ENCODE results near the gene SLC36A1.

DNA sequence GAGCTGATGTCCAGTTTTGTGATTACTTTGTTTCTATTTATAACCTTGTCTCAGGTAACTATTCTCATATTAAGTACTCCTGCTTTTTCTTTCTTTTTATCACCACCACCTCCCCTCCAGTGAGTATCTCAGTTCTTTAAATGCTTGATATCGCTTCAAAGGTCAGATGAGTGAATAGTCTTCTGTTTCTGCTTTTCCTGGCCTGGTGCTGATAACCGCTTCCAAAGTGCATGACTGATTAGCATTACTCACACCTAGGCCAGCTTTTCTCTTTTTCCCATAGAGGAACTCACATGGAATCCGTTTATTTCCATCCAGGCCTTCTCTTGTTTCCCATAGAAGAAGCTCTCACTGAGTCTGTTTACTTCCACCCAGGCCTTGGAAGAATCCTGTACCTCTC lies 3.2 kb downstream of the SLC36A1 start:
- TF ChIP-seq, protein P1, sequence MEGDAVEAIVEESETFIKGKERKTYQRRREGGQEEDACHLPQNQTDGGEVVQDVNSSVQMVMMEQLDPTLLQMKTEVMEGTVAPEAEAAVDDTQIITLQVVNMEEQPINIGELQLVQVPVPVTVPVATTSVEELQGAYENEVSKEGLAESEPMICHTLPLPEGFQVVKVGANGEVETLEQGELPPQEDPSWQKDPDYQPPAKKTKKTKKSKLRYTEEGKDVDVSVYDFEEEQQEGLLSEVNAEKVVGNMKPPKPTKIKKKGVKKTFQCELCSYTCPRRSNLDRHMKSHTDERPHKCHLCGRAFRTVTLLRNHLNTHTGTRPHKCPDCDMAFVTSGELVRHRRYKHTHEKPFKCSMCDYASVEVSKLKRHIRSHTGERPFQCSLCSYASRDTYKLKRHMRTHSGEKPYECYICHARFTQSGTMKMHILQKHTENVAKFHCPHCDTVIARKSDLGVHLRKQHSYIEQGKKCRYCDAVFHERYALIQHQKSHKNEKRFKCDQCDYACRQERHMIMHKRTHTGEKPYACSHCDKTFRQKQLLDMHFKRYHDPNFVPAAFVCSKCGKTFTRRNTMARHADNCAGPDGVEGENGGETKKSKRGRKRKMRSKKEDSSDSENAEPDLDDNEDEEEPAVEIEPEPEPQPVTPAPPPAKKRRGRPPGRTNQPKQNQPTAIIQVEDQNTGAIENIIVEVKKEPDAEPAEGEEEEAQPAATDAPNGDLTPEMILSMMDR (IDR thresholded peaks at IDR 0.05), result no peak
- TF ChIP-seq, protein P2, sequence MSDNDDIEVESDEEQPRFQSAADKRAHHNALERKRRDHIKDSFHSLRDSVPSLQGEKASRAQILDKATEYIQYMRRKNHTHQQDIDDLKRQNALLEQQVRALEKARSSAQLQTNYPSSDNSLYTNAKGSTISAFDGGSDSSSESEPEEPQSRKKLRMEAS (IDR thresholded peaks at IDR 0.05; ENCODE audit: low read depth), result no peak
- TF ChIP-seq EP300 (IDR thresholded peaks at IDR 0.05; ENCODE audit: borderline replicate concordance in 1 of 2, low read depth in 1 of 2, low read length in 1 of 2) (no peak), ELF1 (IDR thresholded peaks at IDR 0.05) (no peak), EZH2phosphoT487 (IDR thresholded peaks at IDR 0.05; ENCODE audit: borderline replicate concordance, low read depth) (no peak), CHD2 (IDR thresholded peaks at IDR 0.05; ENCODE audit: low read length, partially characterized antibody) (no peak), RFX5 (IDR thresholded peaks at IDR 0.05; ENCODE audit: low read length) (no peak), YY1 (IDR thresholded peaks at IDR 0.05; ENCODE audit: low read depth) (no peak), POLR2AphosphoS5 (IDR thresholded peaks at IDR 0.05; ENCODE audit: low read depth, low read length) (no peak), TAF1 (IDR thresholded peaks at IDR 0.05; ENCODE audit: borderline replicate concordance, low read depth, low read length) (no peak)
- TF ChIP-seq, protein P3, sequence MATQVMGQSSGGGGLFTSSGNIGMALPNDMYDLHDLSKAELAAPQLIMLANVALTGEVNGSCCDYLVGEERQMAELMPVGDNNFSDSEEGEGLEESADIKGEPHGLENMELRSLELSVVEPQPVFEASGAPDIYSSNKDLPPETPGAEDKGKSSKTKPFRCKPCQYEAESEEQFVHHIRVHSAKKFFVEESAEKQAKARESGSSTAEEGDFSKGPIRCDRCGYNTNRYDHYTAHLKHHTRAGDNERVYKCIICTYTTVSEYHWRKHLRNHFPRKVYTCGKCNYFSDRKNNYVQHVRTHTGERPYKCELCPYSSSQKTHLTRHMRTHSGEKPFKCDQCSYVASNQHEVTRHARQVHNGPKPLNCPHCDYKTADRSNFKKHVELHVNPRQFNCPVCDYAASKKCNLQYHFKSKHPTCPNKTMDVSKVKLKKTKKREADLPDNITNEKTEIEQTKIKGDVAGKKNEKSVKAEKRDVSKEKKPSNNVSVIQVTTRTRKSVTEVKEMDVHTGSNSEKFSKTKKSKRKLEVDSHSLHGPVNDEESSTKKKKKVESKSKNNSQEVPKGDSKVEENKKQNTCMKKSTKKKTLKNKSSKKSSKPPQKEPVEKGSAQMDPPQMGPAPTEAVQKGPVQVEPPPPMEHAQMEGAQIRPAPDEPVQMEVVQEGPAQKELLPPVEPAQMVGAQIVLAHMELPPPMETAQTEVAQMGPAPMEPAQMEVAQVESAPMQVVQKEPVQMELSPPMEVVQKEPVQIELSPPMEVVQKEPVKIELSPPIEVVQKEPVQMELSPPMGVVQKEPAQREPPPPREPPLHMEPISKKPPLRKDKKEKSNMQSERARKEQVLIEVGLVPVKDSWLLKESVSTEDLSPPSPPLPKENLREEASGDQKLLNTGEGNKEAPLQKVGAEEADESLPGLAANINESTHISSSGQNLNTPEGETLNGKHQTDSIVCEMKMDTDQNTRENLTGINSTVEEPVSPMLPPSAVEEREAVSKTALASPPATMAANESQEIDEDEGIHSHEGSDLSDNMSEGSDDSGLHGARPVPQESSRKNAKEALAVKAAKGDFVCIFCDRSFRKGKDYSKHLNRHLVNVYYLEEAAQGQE (IDR thresholded peaks at IDR 0.05; ENCODE audit: low read depth, low read length), result no peak
- TF ChIP-seq, protein P4, sequence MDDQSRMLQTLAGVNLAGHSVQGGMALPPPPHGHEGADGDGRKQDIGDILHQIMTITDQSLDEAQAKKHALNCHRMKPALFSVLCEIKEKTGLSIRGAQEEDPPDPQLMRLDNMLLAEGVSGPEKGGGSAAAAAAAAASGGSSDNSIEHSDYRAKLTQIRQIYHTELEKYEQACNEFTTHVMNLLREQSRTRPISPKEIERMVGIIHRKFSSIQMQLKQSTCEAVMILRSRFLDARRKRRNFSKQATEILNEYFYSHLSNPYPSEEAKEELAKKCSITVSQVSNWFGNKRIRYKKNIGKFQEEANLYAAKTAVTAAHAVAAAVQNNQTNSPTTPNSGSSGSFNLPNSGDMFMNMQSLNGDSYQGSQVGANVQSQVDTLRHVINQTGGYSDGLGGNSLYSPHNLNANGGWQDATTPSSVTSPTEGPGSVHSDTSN (IDR thresholded peaks at IDR 0.05), result no peak
